Measurements from ENCODE around the gene PTPN23. TPM values are rescaled to one million over a fixed set of nuclear protein-coding genes. Genes with fewer than 3 reads are reported as not detected.

The PTPN23 gene
- total RNA-seq, 4 donors from 2014 or later: 45.9 to 135 (median 61.1) TPM

DNA sequence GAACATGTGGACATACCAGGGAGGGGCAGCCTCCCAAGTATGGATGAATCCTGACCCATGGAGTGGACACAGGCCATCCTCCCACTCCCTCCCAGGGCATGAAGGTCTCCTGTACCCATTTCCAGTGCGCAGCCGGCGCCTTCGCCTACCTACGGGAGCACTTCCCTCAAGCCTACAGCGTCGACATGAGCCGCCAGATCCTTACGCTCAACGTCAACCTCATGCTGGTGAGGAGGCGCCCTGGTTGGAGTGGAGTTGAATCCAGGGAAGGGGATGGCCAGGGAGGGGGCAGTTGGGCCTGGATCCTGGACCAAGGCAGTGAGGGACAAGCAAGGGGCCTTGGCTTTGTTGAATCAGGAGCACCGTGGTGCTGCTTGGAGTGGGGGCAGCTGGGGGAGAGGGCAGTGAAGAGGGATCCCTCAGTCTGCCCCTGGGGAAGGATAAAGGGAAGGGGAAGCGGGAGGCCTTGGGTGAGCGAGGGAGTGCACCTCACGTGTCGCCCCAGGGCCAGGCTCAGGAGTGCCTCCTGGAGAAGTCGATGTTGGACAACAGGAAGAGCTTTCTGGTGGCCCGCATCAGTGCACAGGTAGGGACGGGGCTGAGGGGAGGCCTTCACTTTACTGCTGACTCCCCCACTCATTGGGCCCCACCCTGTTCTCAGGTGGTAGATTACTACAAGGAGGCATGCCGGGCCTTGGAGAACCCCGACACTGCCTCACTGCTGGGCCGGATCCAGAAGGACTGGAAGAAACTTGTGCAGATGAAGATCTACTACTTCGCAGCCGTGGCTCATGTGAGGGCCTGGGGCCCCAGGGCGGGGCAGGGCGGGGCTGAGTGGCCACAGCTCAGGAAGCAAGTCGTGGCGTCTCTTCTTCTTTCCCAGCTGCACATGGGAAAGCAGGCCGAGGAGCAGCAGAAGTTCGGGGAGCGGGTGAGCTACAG is 25.3 kb downstream of the PTPN23 start:
- H3K27ac ChIP-seq: peak overlapping the region; percentile 66
- 70% methylated on average over 30 of the region's 31 CpGs for WGBS
- H3K4me3 ChIP-seq: no peak overlapping the region
- peaks cover 35% of the 10 kb centered on the region for H3K4me1 ChIP-seq
- peaks cover 47% of the 10 kb centered on the region for H3K36me3 ChIP-seq
- no peaks in the 10 kb centered on the region for H3K9me3 ChIP-seq
- H3K27me3 ChIP-seq: no peaks in the 10 kb centered on the region
- peak in 1 of 2 donors; percentile 77 for DNase-seq (ENCODE audit: low spot score in 2 of 2)
- TF ChIP-seq POLR2AphosphoS5 (IDR thresholded peaks at IDR 0.05): no peak
- TF ChIP-seq, protein P1, sequence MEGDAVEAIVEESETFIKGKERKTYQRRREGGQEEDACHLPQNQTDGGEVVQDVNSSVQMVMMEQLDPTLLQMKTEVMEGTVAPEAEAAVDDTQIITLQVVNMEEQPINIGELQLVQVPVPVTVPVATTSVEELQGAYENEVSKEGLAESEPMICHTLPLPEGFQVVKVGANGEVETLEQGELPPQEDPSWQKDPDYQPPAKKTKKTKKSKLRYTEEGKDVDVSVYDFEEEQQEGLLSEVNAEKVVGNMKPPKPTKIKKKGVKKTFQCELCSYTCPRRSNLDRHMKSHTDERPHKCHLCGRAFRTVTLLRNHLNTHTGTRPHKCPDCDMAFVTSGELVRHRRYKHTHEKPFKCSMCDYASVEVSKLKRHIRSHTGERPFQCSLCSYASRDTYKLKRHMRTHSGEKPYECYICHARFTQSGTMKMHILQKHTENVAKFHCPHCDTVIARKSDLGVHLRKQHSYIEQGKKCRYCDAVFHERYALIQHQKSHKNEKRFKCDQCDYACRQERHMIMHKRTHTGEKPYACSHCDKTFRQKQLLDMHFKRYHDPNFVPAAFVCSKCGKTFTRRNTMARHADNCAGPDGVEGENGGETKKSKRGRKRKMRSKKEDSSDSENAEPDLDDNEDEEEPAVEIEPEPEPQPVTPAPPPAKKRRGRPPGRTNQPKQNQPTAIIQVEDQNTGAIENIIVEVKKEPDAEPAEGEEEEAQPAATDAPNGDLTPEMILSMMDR (IDR thresholded peaks at IDR 0.05): no peak
- no peak for TF ChIP-seq EP300 (IDR thresholded peaks at IDR 0.05)
- no peak for TF ChIP-seq POLR2A (IDR thresholded peaks at IDR 0.05)

DNA sequence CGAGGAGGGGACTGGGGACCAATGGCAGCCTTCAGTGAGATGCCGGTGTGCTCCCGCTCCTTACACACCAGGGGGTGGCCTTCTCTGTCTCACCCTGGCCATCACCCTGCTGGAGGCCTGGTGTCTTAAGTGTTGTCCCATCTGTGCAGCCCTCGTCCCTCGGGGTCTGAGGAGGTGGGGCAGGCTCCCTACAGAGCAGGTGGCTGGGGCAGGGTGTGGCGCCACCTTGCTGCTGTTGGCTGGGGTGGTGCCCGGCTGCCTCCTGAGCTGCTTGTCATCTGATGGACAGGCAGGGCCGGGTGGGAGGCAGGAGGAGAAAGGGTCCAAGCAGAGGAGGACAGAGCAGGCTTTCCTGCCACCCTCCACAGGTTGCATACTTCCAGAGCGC is 25.9 kb downstream of the PTPN23 start:
- no peak overlapping the region for H3K4me3 ChIP-seq
- H3K4me1 ChIP-seq: peaks cover 35% of the 10 kb centered on the region
- H3K27me3 ChIP-seq: no peaks in the 10 kb centered on the region
- 67% methylated on average over 8 of the region's 9 CpGs for WGBS
- DNase-seq (ENCODE audit: low spot score in 2 of 2): peak in 1 of 2 donors; percentile 64
- TF ChIP-seq, protein P1 (IDR thresholded peaks at IDR 0.05): no peak
- TF ChIP-seq EP300 (IDR thresholded peaks at IDR 0.05) (no peak), POLR2AphosphoS5 (IDR thresholded peaks at IDR 0.05) (no peak), POLR2A (IDR thresholded peaks at IDR 0.05) (no peak)
- peaks cover 54% of the 10 kb centered on the region for H3K36me3 ChIP-seq
- no peaks in the 10 kb centered on the region for H3K9me3 ChIP-seq
- peak overlapping the region; percentile 66 for H3K27ac ChIP-seq

DNA sequence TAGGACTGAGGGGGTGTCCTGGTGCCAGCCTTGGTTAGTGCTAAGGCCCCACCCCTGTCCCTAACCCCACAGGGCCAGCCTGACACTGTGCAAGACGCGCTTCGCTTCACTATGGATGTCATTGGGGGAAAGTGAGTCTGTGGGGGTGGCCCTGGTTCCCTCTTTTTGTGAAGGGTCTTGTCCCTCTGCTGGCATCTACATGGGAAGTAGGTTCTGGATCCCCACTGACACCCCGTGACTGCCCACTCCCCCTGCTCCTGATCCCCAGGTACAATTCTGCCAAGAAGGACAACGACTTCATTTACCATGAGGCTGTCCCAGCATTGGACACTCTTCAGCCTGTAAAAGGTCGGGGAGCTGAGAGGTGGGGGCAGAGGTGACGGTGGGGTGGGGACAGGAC is 26.4 kb downstream of the PTPN23 start:
- DNase-seq (ENCODE audit: low spot score in 2 of 2): no peak
- H3K9me3 ChIP-seq: no peaks in the 10 kb centered on the region
- H3K4me3 ChIP-seq: no peak overlapping the region
- H3K4me1 ChIP-seq: peaks cover 35% of the 10 kb centered on the region
- no peaks in the 10 kb centered on the region for H3K27me3 ChIP-seq
- TF ChIP-seq POLR2AphosphoS5 (IDR thresholded peaks at IDR 0.05) (no peak), EP300 (IDR thresholded peaks at IDR 0.05) (no peak), POLR2A (IDR thresholded peaks at IDR 0.05) (no peak)
- TF ChIP-seq, protein P1 (IDR thresholded peaks at IDR 0.05): no peak
- peaks cover 59% of the 10 kb centered on the region for H3K36me3 ChIP-seq
- 96% methylated on average over 6 of the region's 7 CpGs for WGBS
- no peak overlapping the region for H3K27ac ChIP-seq

DNA sequence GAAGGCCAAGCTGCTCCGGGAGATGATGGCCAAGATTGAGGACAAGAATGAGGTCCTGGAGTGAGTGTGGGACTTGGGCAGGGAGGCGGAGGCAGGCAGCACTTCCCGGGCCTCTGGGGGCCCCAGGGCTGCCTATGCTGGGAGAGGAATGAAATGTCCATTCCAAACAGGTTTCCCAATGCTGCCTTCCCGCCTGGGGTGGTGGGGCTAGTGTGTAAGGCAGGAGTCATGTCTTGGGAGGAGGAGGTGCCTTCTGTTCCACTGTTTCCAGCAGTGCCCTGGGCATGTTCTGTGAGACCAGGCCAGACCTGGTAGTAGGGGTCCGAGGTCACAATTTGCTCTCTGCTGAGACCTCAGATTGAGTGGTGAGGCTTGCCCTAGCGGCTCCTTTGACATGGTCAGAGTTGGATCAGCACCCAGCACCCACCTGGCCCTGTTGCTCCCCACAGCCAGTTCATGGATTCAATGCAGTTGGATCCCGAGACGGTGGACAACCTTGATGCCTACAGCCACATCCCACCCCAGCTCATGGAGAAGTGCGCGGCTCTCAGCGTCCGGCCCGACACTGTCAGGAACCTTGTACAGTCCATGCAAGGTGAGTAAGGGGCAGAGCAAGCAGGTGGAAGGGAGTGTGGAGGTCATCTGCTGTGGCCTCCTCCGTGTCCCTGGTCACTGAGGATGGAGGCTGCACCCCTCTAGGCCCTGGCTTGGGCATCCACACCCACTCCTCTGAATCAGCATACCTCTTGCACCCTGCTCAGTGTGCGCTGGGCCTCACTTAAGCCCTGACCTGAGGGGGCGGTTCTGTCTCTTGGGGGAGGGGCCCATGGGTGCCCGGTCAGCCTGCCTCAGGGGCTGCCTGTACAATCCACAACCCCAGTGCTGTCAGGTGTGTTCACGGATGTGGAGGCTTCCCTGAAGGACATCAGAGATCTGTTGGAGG is 27.3 kb downstream of the PTPN23 start:
- peak in 1 of 2 donors; percentile 61 for DNase-seq (ENCODE audit: low spot score in 2 of 2)
- Histone ChIP-seq H3K27ac (no peak overlapping the region), H3K4me3 (no peak overlapping the region), H3K9me3 (no peaks in the 10 kb centered on the region), H3K36me3 (peaks cover 64% of the 10 kb centered on the region), H3K27me3 (no peaks in the 10 kb centered on the region), H3K4me1 (peaks cover 35% of the 10 kb centered on the region)
- TF ChIP-seq, protein P1 (IDR thresholded peaks at IDR 0.05): no peak
- TF ChIP-seq POLR2AphosphoS5 (IDR thresholded peaks at IDR 0.05): no peak
- no peak for TF ChIP-seq EP300 (IDR thresholded peaks at IDR 0.05)
- TF ChIP-seq POLR2A (IDR thresholded peaks at IDR 0.05): no peak
- WGBS: 86% methylated on average over 15 of the region's 18 CpGs
